HG03521 (cell line): Measurements from ENCODE around the gene MPND.
"Not testable (repeated sequence)": the region's sequence is repeated elsewhere in the genome, so short reads cannot be mapped to it uniquely, and the experiment has no call there.

Source experiments
- ATAC-seq: cut with Tn5 transposase; IDR thresholded peaks from one replicate; pipeline ENCODE4 v1.9.1; 2021; ENCODE audit warnings: mild to moderate bottlenecking, moderate library complexity; ENCODE audit not compliant: unreplicated experiment

The MPND gene

GRCh38 chr19:4346020-4346383 lies 2.6 kb downstream of the MPND start:
- ATAC-seq: no peak

GRCh38 chr19:4347521-4347920 lies 4.2 kb downstream of the MPND start:
- ATAC-seq: no peak

GRCh38 chr19:4349225-4349624 lies 5.9 kb downstream of the MPND start:
- not testable (repeated sequence) for ATAC-seq

GRCh38 chr19:4350111-4350510 lies 6.7 kb downstream of the MPND start:
- no peak for ATAC-seq

- no peak for ATAC-seq
Measured at GRCh38 chr19:4350726-4351125, 7.4 kb downstream of the MPND start.

- ATAC-seq: no peak
Measured at GRCh38 chr19:4352701-4353121, 9.3 kb downstream of the MPND start.

GRCh38 chr19:4354282-4354681 lies 10.9 kb downstream of the MPND start:
- no peak for ATAC-seq

GRCh38 chr19:4354897-4355296 lies 11.5 kb downstream of the MPND start:
- ATAC-seq: no peak

GRCh38 chr19:4357095-4357797 lies 13.9 kb downstream of the MPND start:
- ATAC-seq: no peak

- no peak for ATAC-seq
Measured at GRCh38 chr19:4357921-4358326, 14.6 kb downstream of the MPND start.

- no peak for ATAC-seq
Measured at GRCh38 chr19:4358709-4359626, 15.6 kb downstream of the MPND start.

- no peak for ATAC-seq
Measured at GRCh38 chr19:4359627-4360000, 16.3 kb downstream of the MPND start.

GRCh38 chr19:4360081-4360569 lies 16.8 kb downstream of the MPND start:
- no peak for ATAC-seq

GRCh38 chr19:4360641-4361151 lies 17.3 kb downstream of the MPND start:
- no peak for ATAC-seq

- ATAC-seq: no peak
Measured at GRCh38 chr19:4361152-4362046, 18.0 kb downstream of the MPND start.

GRCh38 chr19:4362101-4362828 lies 18.9 kb downstream of the MPND start:
- no peak for ATAC-seq

- ATAC-seq: no peak
Measured at GRCh38 chr19:4362831-4363545, 19.6 kb downstream of the MPND start.

GRCh38 chr19:4363571-4364304 lies 20.4 kb downstream of the MPND start:
- ATAC-seq: no peak

GRCh38 chr19:4365341-4365740 lies 22.0 kb downstream of the MPND start:
- ATAC-seq: no peak
